PC-9 (cell line): ENCODE data around the gene ESPL1.

Experiments
- EZH2 ChIP-seq: fragments of 200-600 bp; sonication (generic); IDR thresholded peaks from 2 replicates; pipeline ENCODE4 v1.8.0; 2017; ENCODE audit warnings: antibody characterized with exemption, low read depth
- TF ChIP-seq, protein P1 (sequence below): fragments of 200-600 bp; sonication (generic); conservative IDR thresholded peaks from 2 replicates; pipeline ENCODE4 v1.6.1; 2017; ENCODE audit warnings: mixed run types, antibody characterized with exemption, mild to moderate bottlenecking, moderate library complexity

DNA sequence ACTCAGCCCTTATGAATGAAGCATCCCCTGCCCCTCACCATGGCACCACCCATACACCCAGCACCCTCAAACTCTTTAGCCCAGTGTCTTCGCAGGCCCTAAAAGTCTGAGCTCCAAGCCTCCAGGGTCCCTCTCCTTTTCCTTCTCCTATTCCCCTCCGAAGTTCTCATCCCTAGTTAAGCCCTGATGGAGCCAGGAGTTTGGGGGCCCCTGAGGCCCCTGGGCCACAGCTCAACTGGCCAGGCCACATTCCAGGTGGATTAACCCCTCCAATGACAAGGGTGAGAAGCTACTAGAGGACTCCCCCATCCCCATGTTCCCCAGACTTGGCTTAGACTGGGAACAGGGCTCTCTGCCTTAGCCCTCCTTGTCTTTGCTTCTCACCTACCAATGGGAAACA is 38.6 kb upstream of the ESPL1 start:
- TF ChIP-seq, protein P1, sequence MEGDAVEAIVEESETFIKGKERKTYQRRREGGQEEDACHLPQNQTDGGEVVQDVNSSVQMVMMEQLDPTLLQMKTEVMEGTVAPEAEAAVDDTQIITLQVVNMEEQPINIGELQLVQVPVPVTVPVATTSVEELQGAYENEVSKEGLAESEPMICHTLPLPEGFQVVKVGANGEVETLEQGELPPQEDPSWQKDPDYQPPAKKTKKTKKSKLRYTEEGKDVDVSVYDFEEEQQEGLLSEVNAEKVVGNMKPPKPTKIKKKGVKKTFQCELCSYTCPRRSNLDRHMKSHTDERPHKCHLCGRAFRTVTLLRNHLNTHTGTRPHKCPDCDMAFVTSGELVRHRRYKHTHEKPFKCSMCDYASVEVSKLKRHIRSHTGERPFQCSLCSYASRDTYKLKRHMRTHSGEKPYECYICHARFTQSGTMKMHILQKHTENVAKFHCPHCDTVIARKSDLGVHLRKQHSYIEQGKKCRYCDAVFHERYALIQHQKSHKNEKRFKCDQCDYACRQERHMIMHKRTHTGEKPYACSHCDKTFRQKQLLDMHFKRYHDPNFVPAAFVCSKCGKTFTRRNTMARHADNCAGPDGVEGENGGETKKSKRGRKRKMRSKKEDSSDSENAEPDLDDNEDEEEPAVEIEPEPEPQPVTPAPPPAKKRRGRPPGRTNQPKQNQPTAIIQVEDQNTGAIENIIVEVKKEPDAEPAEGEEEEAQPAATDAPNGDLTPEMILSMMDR, result no peak
- no peak for TF ChIP-seq EZH2
